Activated CD8-positive, alpha-beta memory T cell treated with anti-CD3 and anti-CD28 coated beads, Interleukin-2, amount 50 U/mL, for 24 hours (primary cell): ENCODE data around the gene SWSAP1.
"Not testable (repeated sequence)": the region's sequence is repeated elsewhere in the genome, so short reads cannot be mapped to it uniquely, and the experiment has no call there.

ENCODE experiments used
- DNase-seq: peaks from one replicate; pipeline ENCODE4 v3.0.0-alpha.2; 2020; ENCODE audit errors: extremely low read depth

Gene SWSAP1

GRCh38 chr19:11378319-11379189, 4.1 kb downstream of the SWSAP1 start:
- DNase-seq = no peak

- DNase-seq = not testable (repeated sequence)
Measured at GRCh38 chr19:11379269-11379845, 4.9 kb downstream of the SWSAP1 start.

- DNase-seq = no peak
Measured at GRCh38 chr19:11379857-11380350, 5.4 kb downstream of the SWSAP1 start.

GRCh38 chr19:11380653-11381537, 6.4 kb downstream of the SWSAP1 start:
- peak; percentile 94 for DNase-seq

GRCh38 chr19:11382898-11383705, 8.6 kb downstream of the SWSAP1 start:
- no peak for DNase-seq

GRCh38 chr19:11383706-11384048, 9.2 kb downstream of the SWSAP1 start:
- DNase-seq = no peak

- no peak for DNase-seq
Measured at GRCh38 chr19:11384778-11385129, 10.3 kb downstream of the SWSAP1 start.

- no peak for DNase-seq
Measured at GRCh38 chr19:11387162-11388034, 12.9 kb downstream of the SWSAP1 start.

GRCh38 chr19:11390359-11390758, 15.9 kb downstream of the SWSAP1 start:
- DNase-seq = no peak

- no peak for DNase-seq
Measured at GRCh38 chr19:11390933-11391680, 16.6 kb downstream of the SWSAP1 start.

GRCh38 chr19:11397089-11397610, 22.7 kb downstream of the SWSAP1 start:
- DNase-seq = no peak

- DNase-seq = no peak
Measured at GRCh38 chr19:11399667-11400066, 25.2 kb downstream of the SWSAP1 start.

- DNase-seq = no peak
Measured at GRCh38 chr19:11400798-11401197, 26.3 kb downstream of the SWSAP1 start.

GRCh38 chr19:11401808-11402543, 27.5 kb downstream of the SWSAP1 start:
- no peak for DNase-seq

- no peak for DNase-seq
Measured at GRCh38 chr19:11404588-11405222, 30.2 kb downstream of the SWSAP1 start.

- DNase-seq = no peak
Measured at GRCh38 chr19:11405846-11406643, 31.6 kb downstream of the SWSAP1 start.

- DNase-seq = not testable (repeated sequence)
Measured at GRCh38 chr19:11406703-11407236, 32.3 kb downstream of the SWSAP1 start.
